Pancreas (tissue), 10 donors: ENCODE measurements around the gene CWF19L2. TPM values are rescaled to one million over a fixed set of nuclear protein-coding genes. Genes with fewer than 3 reads are reported as not detected.

Experiments used
- ATAC-seq, 4 donors: fragments of 200-7000 bp; cut with Tn5 transposase; one replicate each; pipeline versions ENCODE4 v1.8.0 to v1.9.1; 2020; ENCODE audit warnings: mild to moderate bottlenecking in 4 of 4, moderate library complexity in 4 of 4
- DNase-seq, 6 donors: peaks; one replicate each; pipeline ENCODE4 v3.0.0-alpha.2; 2020
- FAIRE-seq: peaks from 2 replicates; lab custom pipeline; 2012; peaks lifted over from hg19 to GRCh38; lab: Jason Lieb, UNC
- H3K27ac ChIP-seq, 4 donors: fragments of 200-600 bp; sonication (generic); 1 replicate in 3 of 4; 2 replicates in 1 of 4; pipeline versions ENCODE4 v1.5.0 to v1.8.0; 2020
- H3K27me3 ChIP-seq, 4 donors: fragments of 200-600 bp; one replicate each; pipeline ENCODE4 v1.8.0; 2021
- H3K36me3 ChIP-seq, 3 donors: fragments of 200-600 bp; sonication (generic) in 1 of 3; one replicate each; pipeline versions ENCODE4 v1.5.0 to v1.8.0; 2020 to 2021
- H3K4me1 ChIP-seq, 3 donors: fragments of 200-600 bp; one replicate each; pipeline ENCODE4 v1.8.0; 2021
- H3K4me3 ChIP-seq, 4 donors: fragments of 200-600 bp; sonication (generic) in 2 of 4; one replicate each; pipeline versions ENCODE4 v1.5.0 to v1.8.0; 2020 to 2021
- H3K9me3 ChIP-seq, 4 donors: fragments of 200-600 bp; one replicate each; pipeline ENCODE4 v1.8.0; 2021
- WGBS, 2 donors: extraction: QIAGEN DNeasy Blood & Tissue Kit; methylation state at CpG; one replicate each; pipeline ENCODE4 v1.1.7; 2013; 5-methylcytosine and 5-hydroxymethylcytosine counted together
- intact Hi-C, 3 donors: fragments of 100-400 bp; cut with DNase I; formaldehyde crosslinking; loops; one replicate each; pipeline versions ENCODE4 v1.11.1 to v1.14.2; 2022
- polyA plus RNA-seq, 2 donors: library from polyadenylated mRNA; stranded (reverse); fragments of 200-250 nt; gene quantifications; one replicate each; pipeline ENCODE4 v1.2.3, GENCODE V29; 2013
- total RNA-seq, 6 donors: library from RNA; stranded (reverse); fragmentation: NEBNext Ultra II Directional in 4 of 6; extraction: Animal tissue kit (Norgen Biotek cat#: 25700) in 4 of 6; gene quantifications; one replicate each; pipeline versions ENCODE4 v1.2.1 to v1.2.4, GENCODE V29; 2021 to 2023
- TF ChIP-seq, protein P1 (sequence below), 4 donors: fragments of 200-600 bp; sonication (generic) in 3 of 4; IDR thresholded peaks; one replicate each; pipeline versions ENCODE4 v1.5.0 to v1.8.0; 2021; ENCODE audit warnings: antibody characterized with exemption in 4 of 4
- donor health status: healthy with polysubstance abuse.
- donor health status: DM: no; HTN: no; CAD: no; lungs with moderate emphysema.
- donor health status: DM: no; HTN: no; CAD: no.
- donor health status: control.
- donor health status: control.
- donor health status: Bipolar disorder and iron deficiency.
- donor health status: DM: yes; HTN: yes; CAD: no.
- donor health status: DM: no; HTN: no; CAD: no.
- donor health status: DM: no; HTN: no; CAD: no.
- donor health status: DM: yes; HTN: yes; CAD: no.

The CWF19L2 gene
- total and polyA plus RNA-seq, 8 donors: 3.2 to 14.0 (median 6.2) TPM

DNA sequence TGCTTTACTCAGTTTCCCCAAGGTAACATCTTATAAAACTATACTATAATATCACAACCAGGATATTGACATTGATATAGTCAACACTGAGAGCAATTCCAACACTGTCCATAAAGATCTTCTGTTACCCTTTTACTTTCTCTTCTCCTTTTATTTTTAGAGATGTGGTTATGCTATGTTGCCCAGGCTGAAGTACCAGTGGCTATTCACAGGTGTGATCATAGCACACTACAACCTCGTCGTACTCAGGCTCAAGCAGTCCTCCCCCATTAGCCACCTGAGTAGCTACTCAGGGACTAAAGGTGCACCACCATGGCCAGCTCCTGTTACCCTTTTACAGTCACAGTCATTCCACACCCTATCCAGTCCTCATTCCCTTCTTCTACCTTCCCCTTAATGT, 119.7 kb downstream of the CWF19L2 start:
- Histone ChIP-seq H3K36me3 (no peaks in the 10 kb centered on the region), H3K27ac (no peak overlapping the region), H3K27me3 (no peaks in the 10 kb centered on the region), H3K9me3 (no peaks in the 10 kb centered on the region), H3K4me3 (no peak overlapping the region), H3K4me1 (no peaks in the 10 kb centered on the region)
- DNase-seq (no peak), ATAC-seq (no peak), FAIRE-seq (no peak)
- intact Hi-C loops: no loop called here
- TF ChIP-seq, protein P1, sequence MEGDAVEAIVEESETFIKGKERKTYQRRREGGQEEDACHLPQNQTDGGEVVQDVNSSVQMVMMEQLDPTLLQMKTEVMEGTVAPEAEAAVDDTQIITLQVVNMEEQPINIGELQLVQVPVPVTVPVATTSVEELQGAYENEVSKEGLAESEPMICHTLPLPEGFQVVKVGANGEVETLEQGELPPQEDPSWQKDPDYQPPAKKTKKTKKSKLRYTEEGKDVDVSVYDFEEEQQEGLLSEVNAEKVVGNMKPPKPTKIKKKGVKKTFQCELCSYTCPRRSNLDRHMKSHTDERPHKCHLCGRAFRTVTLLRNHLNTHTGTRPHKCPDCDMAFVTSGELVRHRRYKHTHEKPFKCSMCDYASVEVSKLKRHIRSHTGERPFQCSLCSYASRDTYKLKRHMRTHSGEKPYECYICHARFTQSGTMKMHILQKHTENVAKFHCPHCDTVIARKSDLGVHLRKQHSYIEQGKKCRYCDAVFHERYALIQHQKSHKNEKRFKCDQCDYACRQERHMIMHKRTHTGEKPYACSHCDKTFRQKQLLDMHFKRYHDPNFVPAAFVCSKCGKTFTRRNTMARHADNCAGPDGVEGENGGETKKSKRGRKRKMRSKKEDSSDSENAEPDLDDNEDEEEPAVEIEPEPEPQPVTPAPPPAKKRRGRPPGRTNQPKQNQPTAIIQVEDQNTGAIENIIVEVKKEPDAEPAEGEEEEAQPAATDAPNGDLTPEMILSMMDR (IDR thresholded peaks at IDR 0.05): no peak
- WGBS, 2 donors: 91 to 100% methylated on average over 2 of the region's 2 CpGs

DNA sequence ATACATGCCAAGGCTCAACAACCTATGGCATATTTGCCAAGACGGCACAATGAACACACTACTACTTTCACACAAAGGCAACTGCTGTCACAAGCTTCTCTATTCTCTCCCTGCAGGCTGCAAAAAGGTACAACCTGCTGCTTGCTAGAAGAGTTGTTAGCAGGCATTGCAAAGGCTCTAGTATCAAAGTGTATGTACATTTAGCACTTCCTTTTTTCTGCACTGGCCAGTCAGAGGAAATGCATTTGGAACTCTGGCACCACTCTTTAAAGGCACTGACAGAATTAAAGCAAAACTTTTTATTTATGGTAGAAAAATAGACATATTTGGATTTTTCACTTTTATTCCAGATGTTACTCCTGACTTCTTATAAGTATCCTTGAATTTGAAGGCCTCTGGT, 125.9 kb downstream of the CWF19L2 start:
- no peak for DNase-seq
- Histone ChIP-seq H3K4me1 (no peaks in the 10 kb centered on the region), H3K9me3 (no peaks in the 10 kb centered on the region), H3K4me3 (no peak overlapping the region), H3K36me3 (no peaks in the 10 kb centered on the region), H3K27ac (no peak overlapping the region), H3K27me3 (no peaks in the 10 kb centered on the region)
- intact Hi-C loops: no loop called here
- TF ChIP-seq, protein P1 (IDR thresholded peaks at IDR 0.05): no peak
- FAIRE-seq: no peak
- ATAC-seq: no peak
- WGBS, 2 donors: 95% methylated on average over 1 of the region's 1 CpG

GRCh38 chr11:107329164-107329563, 128.5 kb downstream of the CWF19L2 start:
- Histone ChIP-seq H3K27me3 (no peaks in the 10 kb centered on the region), H3K27ac (no peak overlapping the region), H3K36me3 (no peaks in the 10 kb centered on the region), H3K9me3 (no peaks in the 10 kb centered on the region), H3K4me1 (no peaks in the 10 kb centered on the region), H3K4me3 (no peak overlapping the region)
- 97 to 98% methylated on average over 3 of the region's 3 CpGs for WGBS, 2 donors
- FAIRE-seq (no peak), ATAC-seq (no peak), DNase-seq (no peak)
- intact Hi-C loops: no loop called here
- TF ChIP-seq, protein P1 (IDR thresholded peaks at IDR 0.05): no peak

DNA sequence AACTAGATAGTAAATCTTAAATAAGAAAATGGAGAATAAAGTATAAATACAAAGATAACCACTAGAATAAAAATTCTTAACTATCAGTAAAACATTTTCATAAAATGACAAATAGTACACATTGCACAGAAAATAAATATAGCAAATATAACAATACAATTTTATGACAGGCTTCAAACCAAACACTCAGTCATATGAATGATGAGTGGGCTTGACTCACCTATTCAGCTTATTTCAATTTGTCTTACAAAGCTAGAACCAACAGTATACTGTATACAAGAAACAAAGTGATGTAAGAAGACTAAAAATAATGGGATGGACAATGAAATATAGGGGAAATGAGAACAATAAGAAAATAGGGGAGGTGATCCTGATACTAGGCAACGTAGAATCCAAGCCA, 141.2 kb downstream of the CWF19L2 start:
- H3K36me3 ChIP-seq: no peaks in the 10 kb centered on the region
- no peak for DNase-seq
- no peak overlapping the region for H3K27ac ChIP-seq
- no peaks in the 10 kb centered on the region for H3K4me1 ChIP-seq
- TF ChIP-seq, protein P1 (IDR thresholded peaks at IDR 0.05): no peak
- H3K9me3 ChIP-seq: no peaks in the 10 kb centered on the region
- intact Hi-C loops: no loop called here
- ATAC-seq: no peak
- H3K4me3 ChIP-seq: no peak overlapping the region
- FAIRE-seq: no peak
- no peaks in the 10 kb centered on the region for H3K27me3 ChIP-seq
- WGBS, 2 donors: 58 to 65% methylated on average over 1 of the region's 1 CpG

- no peak for FAIRE-seq
- TF ChIP-seq, protein P1 (IDR thresholded peaks at IDR 0.05): no peak
- Histone ChIP-seq H3K4me1 (no peaks in the 10 kb centered on the region), H3K27ac (no peak overlapping the region), H3K4me3 (no peak overlapping the region), H3K9me3 (no peaks in the 10 kb centered on the region), H3K27me3 (no peaks in the 10 kb centered on the region), H3K36me3 (peaks cover 0 to 9% (median 0%) of the 10 kb centered on the region in 3 donors)
- intact Hi-C loops: no loop called here
- 65 to 88% methylated on average over 2 of the region's 2 CpGs for WGBS, 2 donors
- no peak for ATAC-seq
- no peak for DNase-seq
These were observed 149.6 kb downstream of the CWF19L2 start for GRCh38 chr11:107307991-107308390.
